ENCODE results near the gene MORC4.

The MORC4 gene

DNA sequence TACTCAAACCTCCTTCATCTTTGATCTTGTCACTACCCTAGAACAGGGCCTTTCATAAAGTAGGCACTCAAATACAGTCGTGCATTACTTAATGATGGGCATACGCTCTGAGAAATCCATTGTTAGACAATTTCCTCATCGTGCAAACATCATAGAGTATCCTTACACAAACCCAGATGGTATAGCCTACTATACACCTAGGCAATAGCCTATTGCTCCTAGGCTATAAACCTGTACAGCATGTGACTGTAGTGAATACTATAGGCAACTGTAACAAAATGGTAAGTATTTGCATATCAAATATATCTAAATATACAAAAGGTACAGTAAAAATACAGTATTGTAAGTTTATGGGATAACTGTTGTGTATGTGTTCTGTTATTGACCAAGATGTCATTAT lies 47.9 kb downstream of the MORC4 start:
- no peak for DNase-seq

DNA sequence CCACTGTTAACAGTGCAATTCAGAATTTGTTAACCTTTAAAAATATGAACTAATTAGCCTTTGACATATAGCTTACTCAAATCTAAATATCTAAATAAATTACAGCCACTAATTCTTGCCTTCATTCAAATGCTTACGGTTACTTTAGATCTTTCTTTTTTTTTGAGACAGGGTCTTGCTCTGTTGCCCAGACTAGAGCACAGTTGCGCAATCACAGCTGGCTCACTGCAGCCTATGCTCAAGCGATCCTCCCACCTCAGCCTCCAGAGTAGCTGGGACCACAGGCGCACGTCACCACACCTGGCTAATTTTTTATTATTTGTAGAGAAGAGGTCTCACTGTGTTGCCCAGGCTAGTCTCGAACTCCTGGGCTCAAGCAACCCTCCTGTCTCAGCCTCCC lies 48.8 kb downstream of the MORC4 start:
- no peak for DNase-seq

DNA sequence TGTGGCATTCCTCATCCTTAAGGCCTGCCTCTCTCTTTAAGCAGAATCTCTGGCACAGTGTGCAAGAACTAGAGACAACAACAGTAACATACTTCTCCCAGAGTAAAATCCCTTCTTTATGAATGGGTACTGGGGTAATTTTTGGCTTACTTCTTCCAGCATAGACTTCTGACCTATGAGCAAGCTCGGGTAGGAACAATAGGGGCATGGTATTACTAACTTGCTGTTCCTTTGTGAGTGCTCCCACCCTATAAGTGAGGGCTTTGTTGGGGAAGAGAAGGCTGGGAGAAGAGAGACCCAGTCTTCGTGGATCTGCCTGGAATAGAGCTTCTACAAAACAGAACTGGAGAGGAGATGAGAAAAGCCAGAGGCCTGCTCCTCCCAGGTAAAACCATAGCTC lies 49.6 kb downstream of the MORC4 start:
- DNase-seq: no peak

DNA sequence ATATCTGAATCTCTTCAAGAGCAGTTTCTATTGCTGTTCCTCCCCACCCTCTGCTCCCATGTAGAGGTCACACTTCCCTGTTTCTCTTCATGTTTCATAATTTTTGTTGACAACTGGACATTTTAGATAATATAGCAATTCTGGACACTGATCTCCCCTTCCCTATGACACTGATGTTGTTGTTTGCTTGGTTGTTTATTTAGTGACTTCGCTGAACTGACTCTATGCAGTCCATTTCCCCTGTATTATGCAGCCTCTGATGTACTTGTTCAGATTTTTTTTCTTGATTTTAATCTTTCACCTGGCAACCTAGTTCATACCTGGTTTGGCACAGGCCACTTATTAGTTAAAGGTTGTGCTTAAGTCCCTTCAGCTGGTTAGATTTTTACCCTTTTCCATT lies 50.6 kb downstream of the MORC4 start:
- no peak for DNase-seq

DNA sequence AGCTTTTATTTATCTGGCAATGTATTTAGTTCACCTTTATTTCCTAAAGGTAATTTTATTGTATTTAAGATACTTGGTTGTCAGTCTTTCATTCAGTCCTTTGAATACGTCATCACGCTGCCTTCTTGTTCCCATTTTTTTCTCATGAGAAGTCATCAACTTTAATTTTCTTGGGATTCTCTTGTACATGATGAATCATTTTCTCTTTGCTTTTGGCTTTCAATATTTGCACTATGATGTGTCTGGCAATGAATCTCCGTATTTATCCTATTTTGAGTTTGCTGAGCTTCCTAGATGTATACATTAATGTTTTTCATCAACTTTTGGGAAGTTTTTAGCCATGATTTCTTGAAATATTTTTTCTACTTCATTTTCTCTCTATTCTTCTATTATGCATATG lies 51.4 kb downstream of the MORC4 start:
- no peak for DNase-seq

DNA sequence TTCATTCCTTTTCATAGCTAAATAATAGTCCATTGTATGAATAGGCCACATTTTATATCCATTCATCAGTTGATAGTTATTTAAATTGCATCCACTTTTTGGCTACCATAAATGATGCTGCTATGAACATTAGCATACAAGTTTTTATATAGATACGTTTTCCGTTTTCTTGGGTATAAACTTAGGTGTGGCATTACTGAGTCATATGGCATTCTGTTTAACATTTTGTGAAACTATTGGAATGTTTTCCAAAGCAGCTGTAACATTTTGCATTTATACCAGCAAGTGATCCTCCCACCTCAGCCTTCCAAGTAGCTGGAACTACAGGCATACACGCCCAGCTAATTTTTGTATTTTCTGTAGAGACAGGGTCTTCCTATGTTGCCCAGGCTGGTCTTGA lies 53.5 kb downstream of the MORC4 start:
- no peak for DNase-seq

DNA sequence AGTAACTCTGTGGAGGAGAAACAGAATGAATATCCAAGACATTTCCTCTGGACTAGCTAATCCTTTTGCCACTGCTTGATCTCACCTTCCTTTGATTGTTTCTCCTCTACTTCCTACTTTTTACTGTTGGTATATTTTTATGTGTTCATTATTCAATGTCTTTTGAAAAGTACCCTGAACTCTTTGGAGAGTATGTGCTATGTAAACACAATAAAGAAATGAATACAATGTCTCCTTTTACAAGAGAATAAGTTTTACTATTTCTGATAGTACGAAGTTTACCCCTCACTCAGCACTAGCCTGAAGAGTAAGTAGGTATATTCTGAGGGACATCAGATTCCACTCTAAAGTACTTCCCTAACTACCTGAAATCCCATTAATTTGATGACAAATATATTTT lies 59.9 kb downstream of the MORC4 start:
- no peak for DNase-seq

DNA sequence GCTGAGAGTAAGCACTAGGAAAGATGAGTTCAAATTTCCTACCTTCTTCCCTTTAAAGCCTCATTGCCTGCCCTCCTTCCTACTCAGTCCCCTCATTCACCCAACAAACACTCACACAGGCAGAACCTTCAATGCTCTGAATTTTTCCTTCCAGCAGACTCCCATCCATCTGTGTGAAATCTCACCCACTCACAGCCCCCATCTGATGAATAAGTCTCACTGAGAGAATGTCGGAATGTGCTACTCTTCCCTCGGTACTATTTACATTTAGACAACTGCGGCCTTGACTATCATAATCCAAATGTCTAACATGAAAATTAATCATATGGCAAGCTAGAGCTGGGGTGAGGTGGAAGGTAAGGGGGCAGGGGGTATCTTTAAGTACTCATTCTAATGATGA lies 60.4 kb downstream of the MORC4 start:
- DNase-seq: no peak

DNA sequence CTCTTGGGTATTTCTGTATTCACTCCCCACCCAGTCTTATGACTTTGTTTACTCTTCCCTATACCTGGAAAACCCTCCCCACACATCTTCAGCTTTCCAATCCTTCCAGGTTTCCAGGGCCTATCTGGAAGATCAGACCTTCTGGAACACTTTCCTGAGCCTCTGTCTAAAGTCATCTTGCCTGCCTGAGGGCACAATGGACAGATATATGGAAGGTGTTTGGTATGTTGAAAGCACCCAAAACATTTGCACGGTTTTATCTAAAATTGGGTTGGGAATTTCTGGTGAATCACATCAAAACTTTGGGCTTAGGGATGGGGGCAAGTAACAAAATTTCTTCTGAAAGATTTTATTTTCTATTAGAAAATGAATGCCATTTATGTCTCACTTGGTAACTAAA lies 63.8 kb downstream of the MORC4 start:
- no peak for DNase-seq

DNA sequence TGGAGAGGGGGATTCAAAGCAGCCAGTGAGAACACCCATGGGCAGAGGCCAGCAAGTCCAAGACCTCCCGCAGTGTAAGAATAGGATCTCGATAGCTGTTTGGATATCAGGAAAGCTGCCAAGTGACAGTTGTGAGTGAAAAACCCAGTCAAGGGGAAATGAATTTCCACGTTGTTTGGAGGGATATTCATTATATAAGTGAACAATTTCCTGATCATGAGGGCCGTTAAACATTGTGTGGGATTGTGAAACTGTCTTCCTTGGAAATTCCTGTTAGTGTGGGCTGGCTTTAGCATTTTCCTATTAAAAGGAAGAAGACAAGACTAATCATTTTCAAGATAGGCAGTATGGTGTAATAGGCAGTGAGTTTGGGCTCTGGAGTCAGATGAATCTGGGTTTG lies 64.8 kb downstream of the MORC4 start:
- no peak for DNase-seq

DNA sequence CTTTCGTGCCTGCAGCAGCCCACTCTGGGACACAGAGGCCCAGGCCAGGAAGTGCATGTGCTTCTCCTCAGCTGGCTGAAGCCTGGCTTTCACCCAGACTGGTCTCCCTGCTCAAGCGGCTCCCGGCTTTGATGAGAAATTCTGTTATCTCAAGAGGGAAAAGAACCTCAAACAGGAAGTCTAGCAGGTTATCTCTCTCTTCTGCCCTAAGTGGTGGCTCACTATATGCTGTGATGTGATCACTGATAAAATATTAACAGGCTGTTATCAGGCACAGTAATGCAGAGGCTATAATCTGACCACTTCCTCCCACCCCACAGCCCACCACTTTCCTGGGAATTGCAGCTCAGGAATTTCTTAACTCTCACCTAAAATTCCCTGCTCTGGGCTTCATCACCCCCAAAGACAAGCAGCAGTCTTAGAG lies 66.5 kb downstream of the MORC4 start:
- DNase-seq: no peak

DNA sequence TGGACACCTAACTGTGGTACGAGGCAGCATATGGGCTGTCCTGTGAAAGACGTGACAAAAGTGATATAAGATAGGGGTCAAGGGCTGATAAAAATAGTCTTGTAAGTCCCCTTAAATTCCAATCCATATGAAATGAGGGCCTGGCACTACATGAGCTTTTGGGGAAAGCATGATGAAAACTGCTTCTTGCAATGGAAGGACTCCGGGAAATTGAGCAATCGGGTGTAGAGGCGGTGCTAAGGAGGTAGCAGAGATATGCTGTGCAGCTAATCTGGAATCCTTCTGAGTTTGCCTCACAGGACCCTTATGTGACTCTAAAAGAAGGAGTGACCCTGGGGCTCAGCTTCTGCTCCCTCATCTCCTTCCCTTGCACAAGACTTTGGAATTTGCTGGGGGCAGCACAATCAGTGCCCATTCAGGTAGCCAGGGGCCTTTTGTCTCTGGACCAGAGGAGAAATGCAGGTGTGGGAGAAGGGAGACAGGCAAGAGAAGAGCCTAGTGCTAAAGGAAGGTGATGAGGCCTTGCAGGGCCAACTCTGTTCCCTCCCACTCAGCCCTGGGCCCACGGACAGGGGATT lies 67.0 kb downstream of the MORC4 start:
- no peak for DNase-seq

DNA sequence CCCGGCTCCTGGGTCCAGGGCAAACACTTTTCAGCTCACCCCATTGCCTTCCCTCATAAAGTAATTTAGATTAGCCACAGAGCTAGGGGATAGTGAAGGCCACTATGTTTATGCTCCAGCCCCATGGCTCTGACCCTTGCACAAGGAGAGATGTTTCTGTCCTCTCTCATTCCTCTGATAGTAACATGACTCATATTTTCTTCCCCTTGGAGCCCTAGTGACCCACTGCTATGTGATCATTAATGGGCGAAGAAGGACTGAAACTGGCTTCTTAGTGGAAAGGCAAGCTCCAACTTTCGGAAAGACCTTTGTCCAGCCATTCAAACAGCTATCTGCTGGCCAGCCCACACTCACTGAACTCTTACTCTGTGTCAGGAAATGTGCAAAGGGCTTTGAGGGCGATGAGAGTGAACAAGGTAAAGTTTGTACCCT lies 67.5 kb downstream of the MORC4 start:
- no peak for DNase-seq

DNA sequence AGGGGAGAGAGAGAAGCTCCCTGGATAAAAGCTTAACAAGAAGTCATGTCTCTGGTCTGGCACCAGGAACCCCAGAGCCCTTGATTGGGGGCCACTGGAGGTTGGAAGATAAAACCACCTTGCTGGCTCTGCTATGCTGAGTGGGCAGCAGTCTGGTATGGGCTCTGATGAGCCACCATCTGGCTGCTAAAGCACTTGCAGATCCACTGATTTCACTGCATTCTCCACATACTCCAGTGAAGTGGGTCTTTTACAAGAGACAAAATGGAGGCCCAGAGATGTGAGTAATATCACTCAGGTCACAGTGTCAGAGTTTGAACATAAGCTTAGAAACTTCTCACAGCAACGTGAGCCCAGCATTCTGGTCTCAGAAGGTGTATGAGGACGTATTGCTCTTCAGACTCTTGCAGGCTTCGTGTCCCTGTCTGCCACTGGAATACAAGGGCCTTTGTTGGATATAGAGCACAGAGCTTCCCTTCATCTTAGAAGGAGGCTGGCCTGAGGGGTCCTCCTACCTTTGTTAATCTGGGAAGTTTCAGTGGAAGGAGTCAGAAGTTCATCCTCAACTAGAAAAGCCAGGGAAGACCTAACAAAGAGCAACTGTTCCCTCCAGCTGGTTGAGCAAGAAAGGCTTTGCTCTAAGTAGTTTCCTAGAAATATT lies 68.1 kb downstream of the MORC4 start:
- DNase-seq: no peak

DNA sequence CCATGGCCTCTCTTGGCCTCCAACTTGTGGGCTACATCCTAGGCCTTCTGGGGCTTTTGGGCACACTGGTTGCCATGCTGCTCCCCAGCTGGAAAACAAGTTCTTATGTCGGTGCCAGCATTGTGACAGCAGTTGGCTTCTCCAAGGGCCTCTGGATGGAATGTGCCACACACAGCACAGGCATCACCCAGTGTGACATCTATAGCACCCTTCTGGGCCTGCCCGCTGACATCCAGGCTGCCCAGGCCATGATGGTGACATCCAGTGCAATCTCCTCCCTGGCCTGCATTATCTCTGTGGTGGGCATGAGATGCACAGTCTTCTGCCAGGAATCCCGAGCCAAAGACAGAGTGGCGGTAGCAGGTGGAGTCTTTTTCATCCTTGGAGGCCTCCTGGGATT lies 71.8 kb downstream of the MORC4 start:
- DNase-seq: no peak

DNA sequence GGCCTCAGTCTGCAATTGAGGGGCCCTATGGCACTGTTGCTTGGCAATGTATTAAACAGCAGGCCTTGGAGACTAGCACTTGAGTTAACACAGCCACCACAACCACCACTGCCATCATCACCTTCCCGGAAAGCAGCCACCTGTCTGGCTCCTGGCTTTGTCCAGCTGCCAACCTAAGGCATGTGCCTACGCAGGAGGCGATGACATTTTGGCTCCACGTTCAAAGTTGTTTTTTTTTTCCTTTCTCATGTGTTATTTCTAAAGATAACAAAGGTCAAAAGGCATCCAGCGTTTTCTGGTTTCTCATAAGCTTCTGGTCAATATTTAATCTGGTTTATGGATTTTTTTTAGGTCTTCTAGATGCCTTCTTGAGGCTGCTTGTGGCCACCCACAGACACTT lies 72.3 kb downstream of the MORC4 start:
- no peak for DNase-seq

DNA sequence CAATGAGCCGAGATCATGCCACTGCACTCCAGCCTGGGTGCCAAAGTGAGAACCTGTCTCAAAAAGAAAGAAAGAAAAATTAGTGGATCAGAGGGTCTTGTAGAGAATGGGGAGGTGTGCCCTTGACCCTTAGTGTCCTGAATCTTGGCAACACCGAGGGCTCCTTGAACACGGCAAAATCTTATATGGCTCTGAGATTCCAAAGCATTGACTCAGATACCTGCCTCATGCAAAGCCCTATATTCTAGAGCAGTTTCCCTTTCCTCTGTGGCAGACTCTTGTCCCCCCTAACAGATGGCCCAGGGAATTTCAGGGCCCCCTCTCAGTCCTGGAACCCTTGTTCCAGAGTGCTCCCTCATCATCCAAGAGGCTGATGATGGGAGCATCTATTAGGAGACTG lies 73.0 kb downstream of the MORC4 start:
- DNase-seq: no peak

DNA sequence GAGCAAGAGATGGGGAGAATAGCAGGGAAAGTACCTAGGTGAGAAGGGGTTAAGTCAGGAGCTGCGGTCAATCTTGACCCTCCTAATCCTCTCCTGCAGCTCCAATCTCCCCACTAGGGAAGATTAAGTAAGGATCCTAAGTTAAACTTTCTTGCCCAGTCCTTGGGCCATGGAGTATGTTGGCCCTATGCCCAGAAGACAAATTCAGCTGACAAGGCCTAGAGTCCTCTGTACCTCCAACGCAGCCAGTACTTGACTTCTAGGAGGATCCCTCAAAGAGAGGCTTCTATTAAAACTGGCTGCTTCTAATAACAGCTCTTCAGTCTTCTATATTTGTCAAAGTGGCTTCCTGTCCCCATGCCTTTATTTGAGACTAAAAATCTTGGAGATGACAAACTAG lies 78.4 kb downstream of the MORC4 start:
- no peak for DNase-seq

DNA sequence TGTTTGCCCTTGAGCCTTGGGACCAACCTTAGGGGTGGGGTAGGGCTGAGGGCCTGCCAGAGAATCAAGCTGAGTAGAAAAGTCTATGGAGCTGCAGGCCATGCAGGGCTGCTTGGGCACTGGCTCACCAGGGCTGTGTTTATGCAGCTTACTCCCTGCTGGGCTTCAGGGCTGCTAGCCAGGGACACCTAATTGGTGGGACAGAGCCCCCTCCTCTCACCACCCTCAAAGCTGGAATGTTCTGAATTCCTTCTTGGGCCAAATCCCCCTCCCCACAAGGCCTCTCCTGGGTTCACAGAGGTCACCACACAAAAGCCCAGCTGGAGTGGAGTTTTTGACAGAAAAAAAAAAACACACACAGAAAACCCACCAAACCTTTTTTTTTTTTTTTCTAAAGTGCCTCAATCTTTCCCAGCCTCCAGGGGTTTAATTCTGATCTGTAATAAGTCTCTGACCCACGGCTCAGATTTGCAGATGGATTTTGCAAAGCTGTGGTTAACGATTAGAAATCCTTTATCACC lies 80.0 kb downstream of the MORC4 start, which contains the start of gene CLDN2:
TSS of gene CLDN2 (plus strand) at position 471 of the 521 bp plus-strand sequence. CDS start 7,827 bp downstream, outside the sequence.
- no peak for DNase-seq

DNA sequence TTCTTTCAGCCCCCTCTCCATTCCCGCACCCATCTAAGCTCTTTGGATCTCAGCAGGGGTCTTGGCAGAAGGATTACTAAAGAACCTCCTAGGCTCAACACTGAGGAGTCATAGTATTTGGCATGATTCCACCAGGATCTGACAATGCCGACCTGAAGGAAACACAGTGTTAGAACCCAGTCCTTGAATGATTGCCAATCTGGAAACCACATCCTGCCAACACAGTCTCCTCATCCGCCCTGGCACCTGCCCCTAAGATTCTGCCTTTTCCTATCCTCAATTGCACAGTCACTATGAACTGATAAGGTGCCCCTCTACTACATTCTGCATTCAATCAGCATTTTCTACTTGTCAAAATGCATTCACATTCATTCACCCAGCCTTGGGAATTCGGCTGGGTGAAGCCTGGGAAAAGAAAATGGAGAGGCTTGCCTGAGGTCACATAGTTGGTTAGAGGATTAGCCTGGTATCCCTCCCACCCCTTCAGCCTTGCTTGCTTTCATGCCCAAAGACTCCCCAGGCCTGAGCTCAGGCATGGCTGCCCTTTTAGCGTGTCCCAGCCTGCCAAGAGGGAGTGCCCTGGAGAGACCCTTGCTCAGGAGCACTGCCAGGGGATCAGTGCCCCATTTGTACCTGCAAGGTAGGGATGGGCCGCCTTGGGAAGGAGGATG lies 82.0 kb downstream of the MORC4 start:
- DNase-seq: no peak

DNA sequence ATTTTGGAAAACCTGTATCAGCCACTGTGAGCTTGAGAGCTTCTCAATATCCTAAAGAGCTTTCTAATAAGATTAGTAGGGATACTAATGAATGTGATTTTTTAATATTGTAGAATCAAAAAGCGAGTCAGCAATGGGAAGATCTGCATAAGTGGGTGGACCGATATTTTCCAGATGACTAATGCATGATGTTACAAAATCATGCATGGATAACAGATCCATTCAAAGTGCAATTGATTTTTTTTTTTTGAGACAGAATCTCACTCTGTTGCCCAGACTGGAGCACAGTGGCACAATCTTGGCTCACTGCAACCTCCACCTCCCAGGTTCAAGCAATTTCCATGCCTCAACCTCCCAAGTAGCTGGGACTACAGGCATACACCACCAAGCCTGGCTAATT lies 87.1 kb downstream of the MORC4 start:
- no peak for DNase-seq

DNA sequence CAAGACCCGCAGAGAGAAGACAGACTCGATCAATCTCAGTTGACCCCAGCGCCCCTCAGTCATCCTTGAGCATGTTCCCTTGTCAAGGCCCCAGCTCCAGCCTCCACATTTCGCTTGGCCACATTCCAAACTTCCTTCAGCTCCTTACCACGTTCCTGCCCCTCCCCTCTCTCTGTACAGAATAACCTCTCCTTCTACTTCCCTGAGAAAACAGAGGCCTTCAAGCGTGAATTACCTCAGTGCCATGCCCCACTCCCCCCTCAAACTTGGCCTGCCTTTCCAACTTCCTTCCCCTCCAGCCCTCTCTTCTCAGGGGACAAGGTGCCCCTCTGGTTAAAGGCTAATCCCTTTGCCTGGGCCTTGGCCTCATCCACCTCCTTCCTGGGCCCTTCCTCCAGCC lies 93.7 kb downstream of the MORC4 start:
- no peak for DNase-seq

DNA sequence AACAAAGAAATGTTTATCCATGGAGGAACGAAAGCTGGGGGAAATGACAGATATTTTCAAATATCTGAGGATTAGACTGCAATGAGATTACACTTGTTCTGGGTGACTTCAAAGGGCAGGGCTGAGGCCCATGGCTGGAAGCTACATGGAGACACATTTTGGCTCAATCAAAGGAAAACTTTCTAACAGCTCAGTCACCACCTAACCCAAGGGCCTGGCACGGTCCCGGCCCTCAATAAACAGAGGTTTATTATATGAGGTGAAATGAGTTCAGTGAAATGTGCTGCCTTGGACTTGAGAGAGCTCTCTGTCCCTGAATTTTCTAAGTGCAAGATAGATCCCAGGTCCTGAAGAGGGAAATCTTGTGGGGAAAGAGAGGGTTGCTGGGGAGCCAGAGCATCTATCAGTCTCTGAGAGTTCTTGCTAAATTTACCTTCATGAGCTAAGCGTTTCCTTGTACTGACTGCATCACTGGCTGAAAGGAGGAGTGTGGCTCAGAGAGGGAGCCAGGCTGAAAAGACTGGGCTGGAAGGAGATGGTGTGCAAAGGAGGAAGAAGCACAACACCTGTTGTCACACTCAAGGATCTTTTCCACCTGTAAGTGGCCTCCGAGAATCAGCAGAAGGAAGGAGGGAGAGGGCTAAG lies 94.8 kb downstream of the MORC4 start:
- DNase-seq: no peak
